ENCODE results near the gene UBE2G1. TPM values are rescaled to one million over a fixed set of nuclear protein-coding genes. Genes with fewer than 3 reads are reported as not detected.

Gene UBE2G1
- total RNA-seq, 1 experiment from 2014 or later = 80.6 TPM

- intact Hi-C loops (cut with micrococcal nuclease) = loop anchor here (5.0 kb wide), 1 partner anchor 561 kb away; the partner anchor contains the start of gene NCBP3
- ATAC-seq = no peak
Observed at GRCh38 chr17:4407851-4408250, 41.4 kb upstream of the UBE2G1 start.

More at GRCh38 chr17:4407851-4408250, 41.4 kb upstream of the UBE2G1 start:
- Histone ChIP-seq H3K9me3 (ENCODE audit: control insufficient read depth in 1 of 2, insufficient read depth in 1 of 2, low read depth in 1 of 2, low read length in 2 of 2) (no peaks in the 10 kb centered on the region), H3K79me2 (ENCODE audit: insufficient read depth, low read length) (no peaks in the 10 kb centered on the region), H3K4me2 (ENCODE audit: low read length) (no peak overlapping the region), H2AFZ (ENCODE audit: low read depth, low read length, poor library complexity, severe bottlenecking) (no peak overlapping the region), H3K36me3 (ENCODE audit: control insufficient read depth in 1 of 2, insufficient read depth in 2 of 2, low read length in 2 of 2) (no peaks in the 10 kb centered on the region), H3K4me3 (replicated peaks in 1 of 2; ENCODE audit: low read depth in 1 of 2, low read length in 2 of 2) (no peak overlapping the region), H3K4me1 (ENCODE audit: control insufficient read depth in 1 of 2, insufficient read depth in 2 of 2, low read length in 2 of 2) (peaks cover 0 to 1% of the 10 kb centered on the region in 2 experiments; a peak in 1 of 4 replicates), H4K20me1 (ENCODE audit: insufficient read depth) (no peaks in the 10 kb centered on the region), H3K9me2 (ENCODE audit: insufficient read depth) (no peaks in the 10 kb centered on the region), H3K27ac (ENCODE audit: low read depth, low read length) (no peak overlapping the region), H3K9ac (ENCODE audit: low read length) (no peak overlapping the region), H3K27me3 (ENCODE audit: insufficient read depth, low read length) (no peaks in the 10 kb centered on the region)
- RAD21 ChIA-PET (ENCODE audit: low non-redundant PET in 1 of 2, low total read pairs in 2 of 2, uncharacterized antibody in 2 of 2, unreplicated experiment in 2 of 2) = interaction anchor here in 1 of 2 experiments (0.5 kb wide), 1 partner anchor 205 kb away, joined by 3 read pairs; no protein-coding TSS in a partner anchor
- no TSS peak for BruUV-seq (replicated peaks)
- POLR2A ChIA-PET = no interaction called here
- no peak for TF ChIP-seq TCF7L2 (IDR thresholded peaks at IDR 0.05; ENCODE audit: borderline replicate concordance, extremely low read depth, insufficient read depth, insufficient read length)
- TF ChIP-seq SIN3A (IDR thresholded peaks at IDR 0.05; ENCODE audit: low read depth) = no peak
- TF ChIP-seq MAX (IDR thresholded peaks at IDR 0.05) = no peak
- TF ChIP-seq POLR2AphosphoS5 (IDR thresholded peaks at IDR 0.05; ENCODE audit: low read depth, low read length) = no peak
- TF ChIP-seq CBX3 (IDR thresholded peaks at IDR 0.05; ENCODE audit: low read depth) = no peak
- TF ChIP-seq POLR2A (IDR thresholded peaks at IDR 0.05; ENCODE audit: borderline replicate concordance, extremely low read depth, insufficient read depth, insufficient read length) = no peak
- TF ChIP-seq, protein P1, sequence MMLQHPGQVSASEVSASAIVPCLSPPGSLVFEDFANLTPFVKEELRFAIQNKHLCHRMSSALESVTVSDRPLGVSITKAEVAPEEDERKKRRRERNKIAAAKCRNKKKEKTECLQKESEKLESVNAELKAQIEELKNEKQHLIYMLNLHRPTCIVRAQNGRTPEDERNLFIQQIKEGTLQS (IDR thresholded peaks at IDR 0.05) = no peak
- TF ChIP-seq JUND (IDR thresholded peaks at IDR 0.05) = no peak
- TF ChIP-seq, protein P2, sequence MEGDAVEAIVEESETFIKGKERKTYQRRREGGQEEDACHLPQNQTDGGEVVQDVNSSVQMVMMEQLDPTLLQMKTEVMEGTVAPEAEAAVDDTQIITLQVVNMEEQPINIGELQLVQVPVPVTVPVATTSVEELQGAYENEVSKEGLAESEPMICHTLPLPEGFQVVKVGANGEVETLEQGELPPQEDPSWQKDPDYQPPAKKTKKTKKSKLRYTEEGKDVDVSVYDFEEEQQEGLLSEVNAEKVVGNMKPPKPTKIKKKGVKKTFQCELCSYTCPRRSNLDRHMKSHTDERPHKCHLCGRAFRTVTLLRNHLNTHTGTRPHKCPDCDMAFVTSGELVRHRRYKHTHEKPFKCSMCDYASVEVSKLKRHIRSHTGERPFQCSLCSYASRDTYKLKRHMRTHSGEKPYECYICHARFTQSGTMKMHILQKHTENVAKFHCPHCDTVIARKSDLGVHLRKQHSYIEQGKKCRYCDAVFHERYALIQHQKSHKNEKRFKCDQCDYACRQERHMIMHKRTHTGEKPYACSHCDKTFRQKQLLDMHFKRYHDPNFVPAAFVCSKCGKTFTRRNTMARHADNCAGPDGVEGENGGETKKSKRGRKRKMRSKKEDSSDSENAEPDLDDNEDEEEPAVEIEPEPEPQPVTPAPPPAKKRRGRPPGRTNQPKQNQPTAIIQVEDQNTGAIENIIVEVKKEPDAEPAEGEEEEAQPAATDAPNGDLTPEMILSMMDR (IDR thresholded peaks at IDR 0.05 in 2 of 3, conservative IDR thresholded peaks at IDR 0.05 in 1 of 3; ENCODE audit: borderline replicate concordance in 1 of 3, insufficient read depth in 1 of 3, low read depth in 2 of 3, low read length in 2 of 3) = no peak
- TF ChIP-seq ZBTB33 (IDR thresholded peaks at IDR 0.05; ENCODE audit: extremely low read depth, insufficient replicate concordance, low read length) = no peak
- no peak for TF ChIP-seq FOSL1 (IDR thresholded peaks at IDR 0.05; ENCODE audit: low read depth)
- TF ChIP-seq YY1 (IDR thresholded peaks at IDR 0.05; ENCODE audit: extremely low read depth, insufficient replicate concordance, low read depth, low read length) = no peak
- TF ChIP-seq ELF1 (IDR thresholded peaks at IDR 0.05; ENCODE audit: borderline replicate concordance, low read depth) = no peak
- CTCF ChIA-PET = interaction anchor here (1.7 to 1.9 kb wide), 2 partner anchors 192 to 208 kb away, joined by 7 to 10 read pairs; no protein-coding TSS in a partner anchor
- DNase-seq (ENCODE audit: low read depth, low spot score) = no peak

Data from HCT116 (cell line).